ENCODE results near the gene LYRM7.
"Not testable (repeated sequence)": the region's sequence is repeated elsewhere in the genome, so short reads cannot be mapped to it uniquely, and the experiment has no call there.

GRCh38 chr5:131254025-131254424 is 83.3 kb downstream of the LYRM7 start:
- TF ChIP-seq POLR2A (IDR thresholded peaks at IDR 0.05; ENCODE audit: low read length); GATA1 (IDR thresholded peaks at IDR 0.05; ENCODE audit: low read depth, low read length): not testable (repeated sequence)
